Activated CD4-positive, alpha-beta T cell treated with anti-CD3 and anti-CD28 coated beads, Interleukin-10, Interleukin-2, amounts not matched to agents 100 ng/mL and 50 ng/mL, durations not matched to agents 16 hours and 8 hours (primary cell): Measurements from ENCODE around the gene IL4.

Experiments used
- DNase-seq: peaks from one replicate; pipeline ENCODE4 v3.0.0-alpha.2; 2020

The IL4 gene

GRCh38 chr5:132704875-132705274 lies 31.1 kb downstream of the IL4 start:
- DNase-seq = no peak

GRCh38 chr5:132708645-132709044 lies 34.9 kb downstream of the IL4 start:
- no peak for DNase-seq

- peak; percentile 83 for DNase-seq
Observed at GRCh38 chr5:132714456-132715307, 40.9 kb downstream of the IL4 start.

- DNase-seq = no peak
Observed at GRCh38 chr5:132718544-132719312, 44.9 kb downstream of the IL4 start.

DNA sequence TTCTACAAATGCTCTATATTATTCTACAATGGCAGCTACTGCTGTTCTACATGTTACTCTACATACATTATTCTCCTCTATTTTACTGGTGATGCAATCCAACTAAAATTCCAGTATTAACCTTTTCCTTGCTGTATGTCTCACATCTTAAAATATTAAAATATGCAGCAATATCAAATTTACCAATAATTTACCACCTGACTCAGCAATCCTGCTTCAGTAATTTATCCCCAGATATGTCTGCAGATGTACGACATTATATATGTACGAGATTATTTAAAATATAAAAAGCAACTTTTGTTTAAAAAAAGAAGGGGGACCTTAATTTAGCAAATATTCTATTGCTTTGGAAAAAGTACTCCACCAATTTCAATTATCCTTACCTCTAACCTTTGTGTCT lies 52.0 kb downstream of the IL4 start:
- no peak for DNase-seq

DNA sequence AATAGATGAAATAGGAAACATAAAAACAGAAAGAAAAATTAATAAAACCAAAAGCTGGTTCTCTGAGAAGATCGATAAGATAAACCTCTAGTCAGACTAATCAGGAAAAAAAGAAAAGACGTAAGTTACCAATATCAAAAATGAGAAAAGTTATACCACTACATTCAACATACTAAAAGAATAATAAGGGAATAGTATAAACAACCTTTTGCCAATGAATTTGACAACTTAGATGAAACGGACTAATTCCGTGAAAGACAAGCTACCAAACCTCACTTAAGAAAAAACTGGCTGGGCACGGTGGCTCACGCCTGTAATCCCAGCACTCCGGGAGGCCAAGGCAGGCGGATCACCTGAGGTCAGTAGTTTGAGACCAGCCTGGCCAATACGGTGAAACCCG lies 56.1 kb downstream of the IL4 start:
- DNase-seq = no peak
